Progenitor cell of endocrine pancreas (in vitro differentiated cells): ENCODE measurements around the gene THADA. TPM values are rescaled to one million over a fixed set of nuclear protein-coding genes. Genes with fewer than 3 reads are reported as not detected.

Source experiments
- DNase-seq: peaks from one replicate; pipeline ENCODE4 v3.0.0; 2021; ENCODE audit warnings: low spot score; ENCODE audit not compliant: unreplicated experiment
- H3K27ac Mint-ChIP-seq: 2 replicates; pipeline ENCODE4 v1.8.0; 2021; ENCODE audit warnings: mild to moderate bottlenecking, moderate library complexity, mixed read lengths
- H3K27me3 Mint-ChIP-seq: 2 replicates; pipeline ENCODE4 v1.8.0; 2021; ENCODE audit warnings: mixed read lengths
- H3K36me3 Mint-ChIP-seq: 2 replicates; pipeline ENCODE4 v1.8.0; 2022; ENCODE audit warnings: mixed read lengths; ENCODE audit not compliant: insufficient read depth
- H3K4me1 Mint-ChIP-seq: 2 replicates; pipeline ENCODE4 v1.8.0; 2021; ENCODE audit warnings: low read depth, mixed read lengths
- H3K4me3 Mint-ChIP-seq: 2 replicates; pipeline ENCODE4 v1.8.0; 2021; ENCODE audit warnings: low read depth, mild to moderate bottlenecking, moderate library complexity, mixed read lengths
- H3K9me3 Mint-ChIP-seq: 2 replicates; pipeline ENCODE4 v1.8.0; 2021; ENCODE audit warnings: low read depth, mixed read lengths
- total RNA-seq: library from RNA; stranded (reverse); gene quantifications from 2 replicates; pipeline ENCODE4 v1.2.1, GENCODE V29; 2021
- TF ChIP-seq, protein P1 (sequence below): fragments of 200-600 bp; sonication (generic); IDR thresholded peaks from one replicate; pipeline ENCODE4 v1.5.0; 2021; ENCODE audit warnings: antibody characterized with exemption, mild to moderate bottlenecking; ENCODE audit not compliant: unreplicated experiment

THADA gene
- total RNA-seq, 1 donor from 2014 or later, result 39.4 TPM

GRCh38 chr2:43348908-43349661, 246.8 kb downstream of the THADA start:
- no peaks in the 10 kb centered on the region for H3K9me3 Mint-ChIP-seq
- no peak for DNase-seq
- TF ChIP-seq, protein P1, sequence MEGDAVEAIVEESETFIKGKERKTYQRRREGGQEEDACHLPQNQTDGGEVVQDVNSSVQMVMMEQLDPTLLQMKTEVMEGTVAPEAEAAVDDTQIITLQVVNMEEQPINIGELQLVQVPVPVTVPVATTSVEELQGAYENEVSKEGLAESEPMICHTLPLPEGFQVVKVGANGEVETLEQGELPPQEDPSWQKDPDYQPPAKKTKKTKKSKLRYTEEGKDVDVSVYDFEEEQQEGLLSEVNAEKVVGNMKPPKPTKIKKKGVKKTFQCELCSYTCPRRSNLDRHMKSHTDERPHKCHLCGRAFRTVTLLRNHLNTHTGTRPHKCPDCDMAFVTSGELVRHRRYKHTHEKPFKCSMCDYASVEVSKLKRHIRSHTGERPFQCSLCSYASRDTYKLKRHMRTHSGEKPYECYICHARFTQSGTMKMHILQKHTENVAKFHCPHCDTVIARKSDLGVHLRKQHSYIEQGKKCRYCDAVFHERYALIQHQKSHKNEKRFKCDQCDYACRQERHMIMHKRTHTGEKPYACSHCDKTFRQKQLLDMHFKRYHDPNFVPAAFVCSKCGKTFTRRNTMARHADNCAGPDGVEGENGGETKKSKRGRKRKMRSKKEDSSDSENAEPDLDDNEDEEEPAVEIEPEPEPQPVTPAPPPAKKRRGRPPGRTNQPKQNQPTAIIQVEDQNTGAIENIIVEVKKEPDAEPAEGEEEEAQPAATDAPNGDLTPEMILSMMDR, result no peak
- no peak overlapping the region for H3K4me3 Mint-ChIP-seq
- H3K4me1 Mint-ChIP-seq, result peaks cover 64% of the 10 kb centered on the region
- H3K27me3 Mint-ChIP-seq, result peaks cover 15% of the 10 kb centered on the region
- no peaks in the 10 kb centered on the region for H3K36me3 Mint-ChIP-seq
- H3K27ac Mint-ChIP-seq, result no peak overlapping the region

DNA sequence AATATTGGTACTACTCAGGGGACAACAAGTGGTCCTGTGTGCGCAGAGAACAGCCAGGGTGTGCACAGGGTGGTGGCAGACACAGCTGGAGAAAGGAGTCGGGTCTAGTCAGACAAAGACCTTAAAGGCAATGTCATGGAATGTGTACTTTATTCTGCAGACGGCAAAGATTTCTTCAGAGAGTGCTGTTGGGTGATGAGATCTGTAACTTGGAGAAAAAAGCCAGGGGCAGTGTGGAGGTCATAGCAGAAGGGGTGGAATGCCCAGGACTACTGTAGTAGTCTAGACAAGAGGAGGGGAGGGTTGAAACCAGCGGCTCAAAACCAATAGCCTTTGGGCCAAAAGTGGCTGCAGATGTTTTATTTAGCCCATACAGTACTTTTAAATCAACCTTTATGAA, 248.1 kb downstream of the THADA start:
- Mint-ChIP-seq H3K4me1 (peaks cover 73% of the 10 kb centered on the region), H3K36me3 (no peaks in the 10 kb centered on the region), H3K9me3 (no peaks in the 10 kb centered on the region), H3K27ac (no peak overlapping the region), H3K27me3 (peaks cover 15% of the 10 kb centered on the region), H3K4me3 (no peak overlapping the region)
- TF ChIP-seq, protein P1, result no peak
- DNase-seq, result no peak

GRCh38 chr2:43346602-43347567, 249.0 kb downstream of the THADA start:
- H3K4me1 Mint-ChIP-seq, result peaks cover 73% of the 10 kb centered on the region
- DNase-seq, result no peak
- H3K4me3 Mint-ChIP-seq, result no peak overlapping the region

GRCh38 chr2:43345872-43346271, 250.0 kb downstream of the THADA start:
- peaks cover 8% of the 10 kb centered on the region for H3K27me3 Mint-ChIP-seq
- peak overlapping the region; percentile 88 for H3K27ac Mint-ChIP-seq
- no peak overlapping the region for H3K4me3 Mint-ChIP-seq
- peaks cover 3% of the 10 kb centered on the region for H3K36me3 Mint-ChIP-seq
- TF ChIP-seq, protein P1, result no peak
- no peaks in the 10 kb centered on the region for H3K9me3 Mint-ChIP-seq
- peaks cover 63% of the 10 kb centered on the region for H3K4me1 Mint-ChIP-seq
- no peak for DNase-seq

More at GRCh38 chr2:43346602-43347567, 249.0 kb downstream of the THADA start:
- H3K9me3 Mint-ChIP-seq, result no peaks in the 10 kb centered on the region
- H3K27me3 Mint-ChIP-seq, result peaks cover 15% of the 10 kb centered on the region
- peaks cover 1% of the 10 kb centered on the region for H3K36me3 Mint-ChIP-seq
- TF ChIP-seq, protein P1, result no peak
- peak overlapping the region; percentile 82 for H3K27ac Mint-ChIP-seq

DNA sequence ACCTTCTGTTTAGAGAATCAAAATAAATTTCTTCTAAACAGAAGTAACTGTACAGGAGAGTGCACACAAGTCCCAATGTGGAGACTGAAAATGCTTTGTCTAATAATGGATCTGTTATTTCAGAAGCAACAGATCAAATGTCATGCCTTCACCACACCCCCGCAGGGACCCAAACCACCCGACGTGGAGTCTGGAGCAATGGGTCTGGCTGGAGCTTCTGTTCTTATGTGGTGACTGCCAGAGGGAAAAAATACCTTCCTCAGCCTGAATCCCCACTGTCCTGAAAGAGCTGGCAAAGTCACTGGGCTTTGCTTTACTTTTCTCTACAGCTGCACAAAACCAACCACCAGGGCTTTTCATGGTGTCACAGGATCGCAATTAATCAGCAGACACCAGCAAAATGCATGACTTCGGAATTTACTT, 250.4 kb downstream of the THADA start:
- peaks cover 8% of the 10 kb centered on the region for H3K27me3 Mint-ChIP-seq
- TF ChIP-seq, protein P1, result peak; percentile 16
- peak overlapping the region; percentile 11 for H3K4me3 Mint-ChIP-seq
- no peak for DNase-seq
- no peaks in the 10 kb centered on the region for H3K9me3 Mint-ChIP-seq
- peaks cover 61% of the 10 kb centered on the region for H3K4me1 Mint-ChIP-seq
- H3K36me3 Mint-ChIP-seq, result peaks cover 3% of the 10 kb centered on the region
- H3K27ac Mint-ChIP-seq, result peak overlapping the region; percentile 88
